GM20431 (cell line): ENCODE data around the gene CFAP57.

ENCODE experiments used
- in situ Hi-C: fragments of 300-500 bp; cut with MseI, MboI; formaldehyde crosslinking; loops from one replicate; pipeline ENCODE4 v1.15.0; 2020; ENCODE audit warnings: low sequenced_read_pairs; ENCODE audit not compliant: unreplicated experiment

CFAP57 gene

GRCh38 chr1:43247256-43247921 lies 75.3 kb downstream of the CFAP57 start:
- in situ Hi-C loops: no loop called here

- in situ Hi-C loops: no loop called here
These were observed 78.2 kb downstream of the CFAP57 start for GRCh38 chr1:43250351-43250761.

GRCh38 chr1:43251024-43251423 lies 78.9 kb downstream of the CFAP57 start:
- in situ Hi-C loops: no loop called here

GRCh38 chr1:43252225-43252624 lies 80.1 kb downstream of the CFAP57 start:
- in situ Hi-C loops: no loop called here

- in situ Hi-C loops: no loop called here
These were observed 81.0 kb downstream of the CFAP57 start for GRCh38 chr1:43253173-43253572.

GRCh38 chr1:43253876-43254275 lies 81.7 kb downstream of the CFAP57 start:
- in situ Hi-C loops: no loop called here

GRCh38 chr1:43255438-43256210 lies 83.5 kb downstream of the CFAP57 start:
- in situ Hi-C loops: no loop called here

GRCh38 chr1:43256675-43257570 lies 84.8 kb downstream of the CFAP57 start:
- in situ Hi-C loops: no loop called here

- in situ Hi-C loops: no loop called here
These were observed 86.2 kb downstream of the CFAP57 start for GRCh38 chr1:43258370-43258769.

- in situ Hi-C loops: no loop called here
These were observed 93.3 kb downstream of the CFAP57 start for GRCh38 chr1:43265431-43265830.

- in situ Hi-C loops: no loop called here
These were observed 94.8 kb downstream of the CFAP57 start for GRCh38 chr1:43266881-43267280.

GRCh38 chr1:43267291-43267805 lies 95.2 kb downstream of the CFAP57 start:
- in situ Hi-C loops: no loop called here

GRCh38 chr1:43267818-43268425 lies 95.8 kb downstream of the CFAP57 start:
- in situ Hi-C loops: no loop called here

- in situ Hi-C loops: no loop called here
These were observed 97.7 kb downstream of the CFAP57 start, which contains the start of gene TMEM125 for GRCh38 chr1:43269627-43270375. Gene TMEM125 (plus strand): TSS chr1:43269983. CDS start chr1:43272723, 2,740 bp downstream.

GRCh38 chr1:43270421-43271095 lies 98.4 kb downstream of the CFAP57 start:
- in situ Hi-C loops: no loop called here

GRCh38 chr1:43271186-43272118 lies 99.3 kb downstream of the CFAP57 start:
- in situ Hi-C loops: no loop called here

- in situ Hi-C loops: no loop called here
These were observed 100.0 kb downstream of the CFAP57 start for GRCh38 chr1:43272161-43272560.
